ENCODE data around the gene DOCK3.

DNA sequence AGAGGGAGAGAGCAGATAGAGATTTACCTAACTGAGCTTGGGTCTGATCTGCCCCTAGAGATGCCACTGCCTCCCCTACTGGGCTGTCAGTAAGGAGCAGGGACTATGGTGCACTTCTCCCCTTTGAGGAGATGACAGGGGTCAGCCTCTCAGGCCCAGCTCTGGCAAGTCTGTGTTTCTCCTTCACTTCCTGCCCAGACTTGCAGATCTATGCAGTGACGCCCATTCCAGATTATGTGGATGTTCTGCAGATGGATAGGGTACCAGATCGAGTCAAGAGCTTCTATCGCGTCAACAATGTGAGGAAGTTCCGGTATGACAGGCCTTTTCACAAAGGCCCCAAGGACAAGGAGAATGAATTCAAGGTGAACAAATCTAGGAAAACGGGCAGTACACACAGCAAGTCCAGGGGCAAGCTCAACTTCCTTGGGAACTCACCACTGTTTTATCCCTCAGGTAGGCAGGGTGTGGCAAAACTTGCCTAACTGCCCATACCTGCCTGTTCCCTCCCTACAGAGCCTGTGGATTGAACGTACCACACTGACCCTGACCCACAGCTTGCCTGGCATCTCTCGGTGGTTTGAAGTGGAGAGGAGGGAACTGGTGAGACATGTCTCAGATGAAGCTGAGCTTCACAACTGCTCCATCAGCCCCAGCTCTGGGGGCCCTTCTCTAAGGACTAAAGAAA lies 681.3 kb downstream of the DOCK3 start:
- TF ChIP-seq, protein P1, sequence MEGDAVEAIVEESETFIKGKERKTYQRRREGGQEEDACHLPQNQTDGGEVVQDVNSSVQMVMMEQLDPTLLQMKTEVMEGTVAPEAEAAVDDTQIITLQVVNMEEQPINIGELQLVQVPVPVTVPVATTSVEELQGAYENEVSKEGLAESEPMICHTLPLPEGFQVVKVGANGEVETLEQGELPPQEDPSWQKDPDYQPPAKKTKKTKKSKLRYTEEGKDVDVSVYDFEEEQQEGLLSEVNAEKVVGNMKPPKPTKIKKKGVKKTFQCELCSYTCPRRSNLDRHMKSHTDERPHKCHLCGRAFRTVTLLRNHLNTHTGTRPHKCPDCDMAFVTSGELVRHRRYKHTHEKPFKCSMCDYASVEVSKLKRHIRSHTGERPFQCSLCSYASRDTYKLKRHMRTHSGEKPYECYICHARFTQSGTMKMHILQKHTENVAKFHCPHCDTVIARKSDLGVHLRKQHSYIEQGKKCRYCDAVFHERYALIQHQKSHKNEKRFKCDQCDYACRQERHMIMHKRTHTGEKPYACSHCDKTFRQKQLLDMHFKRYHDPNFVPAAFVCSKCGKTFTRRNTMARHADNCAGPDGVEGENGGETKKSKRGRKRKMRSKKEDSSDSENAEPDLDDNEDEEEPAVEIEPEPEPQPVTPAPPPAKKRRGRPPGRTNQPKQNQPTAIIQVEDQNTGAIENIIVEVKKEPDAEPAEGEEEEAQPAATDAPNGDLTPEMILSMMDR (IDR thresholded peaks at IDR 0.05; ENCODE audit: poor library complexity, severe bottlenecking), result no peak
- TF ChIP-seq SMC3 (conservative IDR thresholded peaks at IDR 0.05; ENCODE audit: poor library complexity) (no peak), EZH2 (IDR thresholded peaks at IDR 0.05; ENCODE audit: borderline replicate concordance, insufficient read depth, low read length, poor library complexity, severe bottlenecking) (no peak), RAD21 (conservative IDR thresholded peaks at IDR 0.05) (no peak)
- TF ChIP-seq, protein P2, sequence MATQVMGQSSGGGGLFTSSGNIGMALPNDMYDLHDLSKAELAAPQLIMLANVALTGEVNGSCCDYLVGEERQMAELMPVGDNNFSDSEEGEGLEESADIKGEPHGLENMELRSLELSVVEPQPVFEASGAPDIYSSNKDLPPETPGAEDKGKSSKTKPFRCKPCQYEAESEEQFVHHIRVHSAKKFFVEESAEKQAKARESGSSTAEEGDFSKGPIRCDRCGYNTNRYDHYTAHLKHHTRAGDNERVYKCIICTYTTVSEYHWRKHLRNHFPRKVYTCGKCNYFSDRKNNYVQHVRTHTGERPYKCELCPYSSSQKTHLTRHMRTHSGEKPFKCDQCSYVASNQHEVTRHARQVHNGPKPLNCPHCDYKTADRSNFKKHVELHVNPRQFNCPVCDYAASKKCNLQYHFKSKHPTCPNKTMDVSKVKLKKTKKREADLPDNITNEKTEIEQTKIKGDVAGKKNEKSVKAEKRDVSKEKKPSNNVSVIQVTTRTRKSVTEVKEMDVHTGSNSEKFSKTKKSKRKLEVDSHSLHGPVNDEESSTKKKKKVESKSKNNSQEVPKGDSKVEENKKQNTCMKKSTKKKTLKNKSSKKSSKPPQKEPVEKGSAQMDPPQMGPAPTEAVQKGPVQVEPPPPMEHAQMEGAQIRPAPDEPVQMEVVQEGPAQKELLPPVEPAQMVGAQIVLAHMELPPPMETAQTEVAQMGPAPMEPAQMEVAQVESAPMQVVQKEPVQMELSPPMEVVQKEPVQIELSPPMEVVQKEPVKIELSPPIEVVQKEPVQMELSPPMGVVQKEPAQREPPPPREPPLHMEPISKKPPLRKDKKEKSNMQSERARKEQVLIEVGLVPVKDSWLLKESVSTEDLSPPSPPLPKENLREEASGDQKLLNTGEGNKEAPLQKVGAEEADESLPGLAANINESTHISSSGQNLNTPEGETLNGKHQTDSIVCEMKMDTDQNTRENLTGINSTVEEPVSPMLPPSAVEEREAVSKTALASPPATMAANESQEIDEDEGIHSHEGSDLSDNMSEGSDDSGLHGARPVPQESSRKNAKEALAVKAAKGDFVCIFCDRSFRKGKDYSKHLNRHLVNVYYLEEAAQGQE (IDR thresholded peaks at IDR 0.05; ENCODE audit: borderline replicate concordance), result no peak

Measured in neural cell (in vitro differentiated cells).